Measurements from ENCODE around the gene MRLN. TPM values are rescaled to one million over a fixed set of nuclear protein-coding genes. Genes with fewer than 3 reads are reported as not detected.
"Not testable (repeated sequence)": the region's sequence is repeated elsewhere in the genome, so short reads cannot be mapped to it uniquely, and the experiment has no call there.

MRLN gene
- total RNA-seq, result not detected

DNA sequence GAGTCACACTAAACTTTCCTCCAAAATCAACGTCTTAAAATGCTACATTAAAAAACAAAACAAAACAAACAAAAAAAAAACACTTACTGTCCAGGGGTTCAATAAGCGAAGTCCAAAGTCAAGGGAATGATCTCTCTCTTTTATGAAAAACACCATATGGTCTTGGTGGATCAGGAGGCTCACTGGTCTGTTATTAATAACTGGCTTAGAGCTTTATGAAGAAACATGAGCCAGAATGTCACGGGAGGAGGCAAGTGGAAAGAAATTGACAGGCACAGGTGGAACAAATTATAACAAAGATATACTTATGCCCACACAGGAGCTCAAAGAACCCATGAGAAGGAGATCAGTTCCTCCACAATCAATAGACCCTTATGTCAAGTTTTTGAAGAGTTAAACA lies at the start of gene MRLN:
MRLN (minus strand) TSS at position 189 of the 400 bp plus-strand sequence.
- no peak for FAIRE-seq
- DNase-seq (ENCODE audit: low spot score in 2 of 2), result no peak

DNA sequence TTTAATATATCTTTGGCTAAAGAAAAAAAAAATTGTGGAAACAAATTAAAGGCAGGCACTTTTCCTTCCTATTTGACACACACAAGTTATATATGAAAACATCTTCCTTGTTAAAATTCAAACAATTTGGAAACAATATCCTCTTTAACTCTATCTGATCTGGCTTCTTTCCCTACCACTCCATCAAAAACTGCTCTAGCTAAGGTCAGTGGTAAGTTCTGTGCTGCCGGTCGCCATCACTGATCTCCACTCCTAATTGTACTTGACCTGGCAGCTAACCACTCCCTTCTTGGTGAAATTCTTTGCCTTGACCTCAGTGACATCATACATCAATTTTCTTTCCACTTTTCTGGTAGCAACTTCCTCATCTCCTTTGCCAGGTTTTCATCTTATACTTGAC lies 47.9 kb upstream of the MRLN start:
- no peak for DNase-seq (ENCODE audit: low spot score in 2 of 2)
- no peak for FAIRE-seq

DNA sequence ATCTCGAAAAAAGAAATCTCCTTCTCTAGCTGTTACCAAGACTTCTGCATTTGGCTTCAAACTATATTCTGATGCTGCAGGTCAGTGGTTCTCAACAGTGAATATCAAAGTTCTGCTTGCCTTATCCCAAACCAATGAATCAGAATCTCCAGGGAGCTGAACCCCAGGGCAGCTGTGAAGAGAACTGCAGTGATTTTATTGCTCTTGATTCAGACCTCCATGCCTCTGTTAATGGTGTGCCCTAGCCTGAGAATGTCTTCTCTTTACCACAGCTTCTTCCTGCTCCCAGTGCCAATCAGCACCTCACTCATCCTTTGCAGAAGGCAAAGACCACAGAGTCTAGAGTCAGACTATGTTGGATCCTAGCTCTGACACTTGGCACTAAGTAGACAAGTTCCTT lies 46.2 kb upstream of the MRLN start:
- FAIRE-seq, result no peak

DNA sequence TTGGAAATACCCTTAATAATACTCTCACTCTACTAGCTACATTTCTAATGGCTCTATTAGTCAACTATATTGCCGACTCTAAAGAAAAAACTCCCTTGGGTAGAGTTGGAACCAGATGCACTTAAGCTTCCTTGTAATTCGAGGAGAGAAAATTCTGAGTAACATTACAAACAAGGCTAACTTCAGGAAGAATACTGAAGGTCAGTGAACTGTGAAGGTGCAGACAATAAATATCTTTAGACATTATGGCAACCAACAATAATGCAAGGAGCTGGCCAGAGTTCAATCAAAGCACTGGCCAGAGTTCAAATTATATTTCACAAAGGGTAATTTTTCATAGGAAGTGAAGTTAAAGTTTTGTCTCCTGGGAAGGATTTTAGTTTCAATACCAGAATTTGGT lies 40.7 kb upstream of the MRLN start:
- FAIRE-seq (no peak), DNase-seq (ENCODE audit: low spot score in 2 of 2) (no peak)

More for the DNA sequence above, 46.2 kb upstream of the MRLN start:
- DNase-seq (ENCODE audit: low spot score in 2 of 2), result no peak

DNA sequence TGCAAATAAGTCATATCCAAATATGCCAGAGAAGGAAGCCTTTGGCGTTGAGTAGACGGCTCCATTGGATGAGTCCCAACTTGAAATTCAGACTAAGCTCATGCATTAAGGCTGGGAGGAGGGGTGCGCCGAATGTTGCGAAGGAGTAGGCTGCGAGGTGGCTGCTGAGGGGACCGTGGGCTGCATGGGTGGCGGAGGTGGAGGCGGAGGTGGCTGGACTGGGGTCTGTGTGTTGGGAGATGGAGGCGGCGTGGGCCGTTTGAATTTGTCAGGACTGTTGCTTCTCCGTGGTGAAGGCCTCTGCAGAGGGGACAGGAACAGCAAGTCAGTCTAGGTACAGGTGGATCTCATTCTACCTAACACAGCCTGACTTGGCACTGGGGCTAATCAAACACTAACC lies 39.6 kb upstream of the MRLN start:
- no peak for FAIRE-seq

DNA sequence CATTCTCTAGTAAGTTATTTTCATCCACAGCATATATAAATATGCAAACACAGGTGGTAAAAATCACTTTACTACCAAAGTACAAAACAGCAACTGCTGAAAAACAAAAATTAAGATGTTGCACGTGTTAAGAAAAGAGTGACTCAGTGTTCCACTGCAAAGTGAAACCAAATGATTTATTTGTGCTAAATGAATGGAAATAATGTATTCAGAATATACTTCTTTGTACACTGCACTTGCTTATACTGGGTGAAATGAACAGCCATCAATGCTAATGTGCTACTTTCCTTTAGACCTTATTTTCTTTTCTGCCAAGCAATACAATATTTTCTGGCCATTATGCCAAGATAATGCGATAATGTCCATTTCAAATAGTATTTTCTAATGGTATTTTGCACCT lies 38.3 kb upstream of the MRLN start:
- FAIRE-seq, result no peak

More for the DNA sequence above, 39.6 kb upstream of the MRLN start:
- DNase-seq (ENCODE audit: low spot score in 2 of 2), result no peak

DNA sequence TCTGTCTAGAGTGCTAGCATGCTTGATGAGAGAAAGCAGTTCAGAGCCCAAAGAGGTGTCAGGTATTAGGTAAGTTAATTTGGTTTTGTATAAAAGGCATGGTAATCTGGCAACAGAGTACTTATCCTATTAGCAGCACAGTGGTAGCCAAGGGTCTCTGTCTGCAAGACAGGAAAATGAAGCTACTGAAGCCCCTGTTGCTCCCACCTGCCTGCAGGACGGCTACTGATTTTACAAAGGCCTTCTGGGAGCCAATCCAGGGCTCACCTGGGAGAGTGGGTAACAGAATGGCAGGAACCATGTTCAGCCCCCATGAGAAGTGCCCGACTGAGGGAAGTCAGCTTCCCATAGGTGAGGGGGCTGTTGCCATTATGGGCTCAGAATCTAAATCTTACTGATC lies 36.8 kb upstream of the MRLN start:
- not testable (repeated sequence) for FAIRE-seq; DNase-seq (ENCODE audit: low spot score in 2 of 2)

More for the DNA sequence above, 38.3 kb upstream of the MRLN start:
- no peak for DNase-seq (ENCODE audit: low spot score in 2 of 2)

DNA sequence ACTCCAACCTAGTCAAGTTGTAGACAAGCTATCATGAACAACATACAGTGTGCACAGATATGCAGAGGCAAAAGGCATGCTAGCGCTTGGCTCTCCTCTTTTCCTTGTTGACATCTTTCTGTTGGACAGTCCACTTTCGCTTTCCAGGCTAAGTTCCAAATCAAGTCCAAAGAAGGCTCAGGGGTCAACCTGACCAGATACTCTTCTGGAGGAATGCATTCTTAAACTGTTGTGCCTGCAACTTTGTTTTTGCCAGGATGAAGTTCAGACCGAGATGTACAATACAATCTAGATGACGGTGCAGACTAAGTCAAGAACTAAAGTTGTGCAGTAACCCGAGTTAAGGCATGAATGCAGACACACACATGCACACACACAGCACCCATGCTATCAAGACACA lies 35.7 kb upstream of the MRLN start:
- FAIRE-seq; DNase-seq (ENCODE audit: low spot score in 2 of 2): not testable (repeated sequence)

DNA sequence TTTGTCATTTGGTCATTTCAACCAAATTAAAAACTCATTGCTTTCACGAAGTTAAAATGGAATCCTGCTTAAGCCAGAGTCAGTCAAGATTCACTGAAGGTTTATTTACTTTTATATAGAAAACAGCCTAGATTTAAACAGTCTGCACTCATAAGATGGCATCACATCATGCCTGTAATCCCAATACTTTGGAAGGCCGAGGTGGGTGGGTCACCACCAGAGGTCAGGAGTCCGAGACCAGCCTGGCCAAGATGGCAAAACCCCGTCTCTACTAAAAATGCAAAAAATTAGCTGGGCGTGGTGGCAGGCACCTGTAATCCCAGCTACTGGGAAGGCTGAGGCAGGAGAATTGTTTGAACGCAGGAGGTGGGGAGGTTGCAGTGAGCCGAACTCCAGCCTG lies 33.8 kb upstream of the MRLN start:
- DNase-seq (ENCODE audit: low spot score in 2 of 2); FAIRE-seq: not testable (repeated sequence)

DNA sequence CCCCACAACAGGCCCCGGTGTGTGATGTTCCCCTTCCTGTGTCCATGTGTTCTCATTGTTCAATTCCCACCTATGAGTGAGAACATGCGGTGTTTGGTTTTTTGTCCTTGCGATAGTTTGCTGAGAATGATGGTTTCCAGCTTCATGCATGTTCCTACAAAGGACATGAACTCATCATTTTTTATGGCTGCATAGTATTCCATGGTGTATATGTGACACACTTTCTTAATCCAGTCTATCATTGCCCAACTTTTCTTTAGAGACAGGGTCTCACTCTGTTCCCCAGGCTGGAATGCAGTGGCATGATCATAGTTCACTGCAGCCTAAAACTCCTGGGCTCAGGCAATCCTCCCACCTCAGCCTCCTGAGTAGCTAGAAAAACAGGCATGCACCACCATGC lies 32.2 kb upstream of the MRLN start:
- DNase-seq (ENCODE audit: low spot score in 2 of 2); FAIRE-seq: not testable (repeated sequence)

DNA sequence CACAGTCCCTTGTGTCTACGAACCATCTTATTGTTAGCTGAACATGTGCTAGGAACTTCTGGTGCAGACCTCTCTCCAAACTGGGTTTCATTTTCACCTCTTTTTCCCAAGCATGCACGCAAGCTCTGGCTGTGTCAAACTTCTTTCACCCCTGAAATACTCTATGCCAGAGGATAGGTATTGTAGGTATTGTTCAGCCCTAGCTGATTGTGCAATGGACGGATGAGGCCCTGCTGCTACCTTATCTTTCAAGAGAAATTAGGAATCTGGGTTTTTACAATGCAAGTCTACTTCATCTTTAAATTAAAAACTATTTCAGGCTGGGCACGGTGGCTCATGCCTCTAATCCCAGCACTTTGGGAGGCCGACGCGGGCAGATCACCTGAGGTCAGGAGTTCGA lies 28.3 kb upstream of the MRLN start:
- DNase-seq (ENCODE audit: low spot score in 2 of 2) (no peak), FAIRE-seq (no peak)

DNA sequence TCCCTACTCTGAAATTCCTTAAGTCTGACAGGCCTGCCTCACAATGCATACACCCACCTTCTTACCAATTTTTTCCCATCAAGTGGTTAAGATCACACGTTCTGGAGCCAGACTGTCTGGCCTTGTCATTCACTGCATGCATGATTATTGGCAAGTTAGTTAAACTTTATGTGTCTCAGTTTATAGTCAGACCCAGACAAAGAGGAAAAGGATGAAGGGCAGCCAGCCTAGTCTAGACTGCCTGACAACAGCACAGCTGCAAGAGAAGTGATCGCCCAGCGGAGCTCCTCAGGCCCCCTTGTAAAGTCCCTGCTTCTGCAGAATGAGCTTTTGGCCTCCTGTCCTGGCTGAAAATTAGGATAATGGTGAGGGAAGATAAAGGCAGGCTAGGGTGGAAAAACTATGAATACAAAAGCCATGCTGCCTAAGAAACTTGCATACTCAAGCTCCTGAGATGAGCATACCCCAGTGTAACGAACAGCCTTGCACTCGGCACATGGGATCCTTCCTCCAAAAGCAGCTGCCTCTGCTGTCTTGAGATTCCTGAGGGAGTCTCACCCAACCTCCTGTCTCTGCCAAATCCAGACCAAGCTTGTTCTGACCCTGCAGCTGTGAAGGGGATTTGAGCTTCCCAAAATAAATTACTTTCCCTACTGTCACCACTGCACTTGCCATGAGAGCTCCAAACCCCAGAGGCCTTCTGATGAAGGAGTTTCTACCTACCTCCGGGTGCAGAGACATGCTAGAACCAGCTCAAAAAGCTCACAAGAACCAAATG lies 26.7 kb upstream of the MRLN start:
- DNase-seq (ENCODE audit: low spot score in 2 of 2), result no peak
- FAIRE-seq, result no peak

DNA sequence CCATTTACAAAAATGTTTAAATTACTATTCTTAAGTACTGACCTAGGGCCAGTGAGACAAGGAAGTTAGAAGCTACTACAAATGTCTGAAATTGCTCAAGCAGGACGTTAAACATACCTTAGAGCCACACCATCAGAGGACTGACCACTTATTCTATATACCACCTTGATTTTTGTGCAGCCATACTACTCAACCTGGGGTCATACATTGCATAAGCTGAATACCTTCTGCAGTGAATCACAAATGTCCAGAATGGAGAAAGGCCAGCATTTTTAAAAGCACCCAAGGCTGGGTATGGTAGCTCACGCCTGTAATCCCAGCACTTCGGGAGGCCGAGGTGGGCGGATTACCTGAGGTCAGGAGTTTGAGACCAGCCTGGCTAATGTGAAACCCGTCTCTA lies 21.2 kb upstream of the MRLN start:
- FAIRE-seq, result no peak
- no peak for DNase-seq (ENCODE audit: low spot score in 2 of 2)

DNA sequence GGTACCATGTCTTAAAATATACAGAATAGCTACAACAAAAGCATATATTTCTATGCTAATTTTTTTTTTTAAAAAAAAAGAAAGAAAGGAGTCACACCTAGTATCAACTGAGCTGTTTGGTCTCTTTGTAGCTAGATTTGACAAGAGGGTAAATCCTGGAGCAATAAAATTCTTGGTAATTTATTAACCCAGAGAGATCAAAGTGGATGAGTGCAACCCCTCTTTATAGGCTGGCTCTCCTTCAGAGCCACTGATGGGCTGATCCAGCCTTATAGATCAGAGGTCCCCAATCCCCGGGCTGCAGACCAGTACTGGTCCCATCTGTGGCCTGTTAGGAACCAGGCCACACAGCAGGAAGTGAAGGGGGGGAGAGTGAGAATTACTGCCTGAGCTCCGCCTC lies 19.8 kb upstream of the MRLN start:
- no peak for FAIRE-seq

DNA sequence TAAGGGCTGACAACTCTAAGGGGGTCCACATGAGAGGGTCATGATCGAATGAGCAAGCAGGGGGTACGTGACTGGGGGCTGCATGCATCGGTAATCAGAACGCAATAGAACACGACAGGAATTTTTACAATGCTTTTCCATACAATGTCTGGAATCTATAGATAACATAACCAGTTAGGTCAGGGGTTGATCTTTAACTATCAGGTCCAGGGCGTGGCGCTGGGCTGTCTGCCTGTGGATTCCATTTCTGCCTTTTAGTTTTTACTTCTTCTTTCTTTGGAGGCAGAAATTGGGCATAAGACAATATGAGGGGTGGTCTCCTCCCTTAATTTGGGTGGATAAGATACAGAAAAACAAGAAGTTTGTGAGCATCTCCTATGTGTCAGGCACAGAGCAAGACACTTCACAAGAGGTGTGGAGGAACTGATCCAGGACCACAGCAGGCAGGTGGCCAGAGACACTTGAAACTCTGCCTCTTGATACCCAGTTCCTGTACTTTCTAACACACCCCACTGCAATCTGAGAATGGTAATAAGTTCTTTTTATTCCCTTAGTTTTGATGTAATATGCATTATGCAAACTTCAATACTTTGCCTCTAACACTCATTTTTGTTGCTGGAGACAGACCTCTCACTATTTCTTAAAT lies 18.0 kb upstream of the MRLN start:
- FAIRE-seq (no peak), DNase-seq (ENCODE audit: low spot score in 2 of 2) (no peak)

More for the DNA sequence above, 19.8 kb upstream of the MRLN start:
- no peak for DNase-seq (ENCODE audit: low spot score in 2 of 2)

DNA sequence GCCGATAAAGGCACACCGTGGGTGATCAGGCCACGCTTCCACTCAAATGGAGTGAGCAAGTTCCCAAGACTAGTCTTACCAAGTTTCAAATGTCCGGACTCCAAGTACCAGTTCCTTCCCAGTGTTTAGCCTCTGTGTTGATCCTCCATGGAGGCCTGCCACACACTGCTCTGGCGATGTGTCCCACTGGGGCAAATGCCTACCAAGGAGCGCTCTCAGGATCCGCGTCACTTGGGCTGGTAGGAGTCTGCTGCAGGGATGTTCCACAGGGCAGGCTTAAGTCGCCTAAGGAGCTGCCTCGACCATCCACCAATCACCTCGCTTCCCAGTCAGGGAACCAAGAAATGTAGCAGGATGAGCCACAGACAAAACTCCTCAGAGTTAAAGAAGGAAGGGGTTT lies 17.4 kb upstream of the MRLN start:
- DNase-seq (ENCODE audit: low spot score in 2 of 2) (no peak), FAIRE-seq (no peak)

DNA sequence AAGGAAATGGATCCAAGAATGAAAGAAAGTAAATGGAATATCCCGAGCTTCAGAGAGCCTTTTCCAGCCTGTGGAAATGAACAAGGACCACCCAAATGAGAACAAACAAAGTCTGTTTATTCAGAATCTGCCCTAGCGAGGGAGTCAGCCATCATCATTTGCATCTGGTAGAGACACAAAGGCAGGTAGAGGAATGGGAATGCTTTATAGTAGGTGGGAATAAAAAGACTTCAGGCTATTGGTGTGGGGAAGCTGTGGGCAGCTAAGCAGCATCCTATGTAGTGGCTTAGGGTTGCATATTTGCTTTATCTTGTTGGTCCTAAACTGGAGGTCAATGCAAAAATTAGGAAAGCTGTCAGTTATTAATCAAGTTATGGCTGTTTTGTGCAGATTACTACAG lies 9.2 kb upstream of the MRLN start:
- DNase-seq (ENCODE audit: low spot score in 2 of 2), result no peak
- no peak for FAIRE-seq

DNA sequence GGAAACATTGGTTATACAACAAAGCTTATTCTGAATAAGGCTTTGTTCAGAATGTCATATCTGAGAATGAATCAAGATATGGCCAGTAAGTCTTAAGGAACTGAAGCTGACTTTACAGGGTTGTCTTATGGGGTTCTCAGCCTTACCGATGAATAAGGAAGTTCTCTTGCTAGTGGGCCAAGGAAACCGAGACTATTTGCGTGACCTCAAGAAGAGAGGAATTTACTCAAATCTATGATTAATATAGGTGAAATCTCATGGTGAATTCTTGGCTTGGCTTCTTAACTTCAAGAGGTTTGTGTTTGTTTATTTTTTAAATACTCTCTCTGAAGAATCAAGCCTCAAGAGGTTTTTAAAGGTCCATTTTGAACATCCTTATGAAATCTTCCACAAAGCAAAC lies 4.7 kb upstream of the MRLN start:
- DNase-seq (ENCODE audit: low spot score in 2 of 2) (no peak), FAIRE-seq (no peak)

DNA sequence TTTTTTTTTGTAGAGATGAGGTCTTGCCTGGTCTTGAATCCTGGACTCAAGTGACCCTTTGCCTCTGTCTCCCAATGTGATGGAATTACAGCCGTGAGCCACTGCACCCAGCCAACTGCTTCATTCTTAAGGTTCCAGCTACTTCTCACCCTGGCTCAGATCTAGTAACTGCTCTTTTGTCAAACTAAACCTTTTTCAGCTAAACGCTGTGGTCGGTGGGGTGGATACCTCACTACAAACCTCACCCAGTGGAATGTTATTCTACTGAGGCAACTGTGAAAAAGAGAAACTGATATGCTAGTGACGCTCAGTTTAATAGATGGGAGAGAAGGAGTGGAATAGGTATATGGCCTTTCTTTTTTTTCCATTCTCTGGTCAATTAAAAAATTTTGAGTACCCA lies 1.7 kb upstream of the MRLN start:
- DNase-seq (ENCODE audit: low spot score in 2 of 2), result no peak
- no peak for FAIRE-seq

DNA sequence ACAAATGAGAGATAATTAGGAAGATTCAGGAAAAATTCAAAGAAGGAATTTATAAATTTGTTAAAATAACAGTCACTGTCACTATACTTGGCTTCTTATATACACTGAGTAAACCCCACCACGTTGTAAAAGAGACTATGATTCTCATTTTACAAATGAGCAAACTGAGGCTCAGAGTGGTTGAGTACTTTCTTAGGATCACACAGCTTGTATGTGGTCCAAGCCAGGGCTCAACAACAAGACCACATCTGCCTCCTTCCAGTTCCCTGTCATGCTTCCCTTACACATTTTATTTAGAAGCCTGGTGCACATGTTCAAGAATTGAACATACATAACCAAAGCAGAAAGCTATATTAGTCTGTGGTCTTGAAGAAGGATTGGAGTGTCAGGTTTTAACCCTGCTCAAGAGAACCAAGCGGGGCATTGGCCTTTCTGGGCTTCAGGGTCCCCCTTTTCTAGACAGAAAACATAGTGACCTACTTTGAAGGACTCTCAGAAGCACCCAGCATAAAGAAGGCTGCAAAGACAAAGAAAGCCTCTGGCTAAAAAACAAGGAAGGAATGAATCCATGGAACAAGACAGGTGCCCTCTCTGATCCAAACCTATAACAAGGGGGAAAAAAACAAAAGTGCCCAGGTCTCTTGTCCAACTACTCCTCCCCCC lies 846 bp downstream of the MRLN start:
- no peak for DNase-seq (ENCODE audit: low spot score in 2 of 2)
- FAIRE-seq, result no peak

DNA sequence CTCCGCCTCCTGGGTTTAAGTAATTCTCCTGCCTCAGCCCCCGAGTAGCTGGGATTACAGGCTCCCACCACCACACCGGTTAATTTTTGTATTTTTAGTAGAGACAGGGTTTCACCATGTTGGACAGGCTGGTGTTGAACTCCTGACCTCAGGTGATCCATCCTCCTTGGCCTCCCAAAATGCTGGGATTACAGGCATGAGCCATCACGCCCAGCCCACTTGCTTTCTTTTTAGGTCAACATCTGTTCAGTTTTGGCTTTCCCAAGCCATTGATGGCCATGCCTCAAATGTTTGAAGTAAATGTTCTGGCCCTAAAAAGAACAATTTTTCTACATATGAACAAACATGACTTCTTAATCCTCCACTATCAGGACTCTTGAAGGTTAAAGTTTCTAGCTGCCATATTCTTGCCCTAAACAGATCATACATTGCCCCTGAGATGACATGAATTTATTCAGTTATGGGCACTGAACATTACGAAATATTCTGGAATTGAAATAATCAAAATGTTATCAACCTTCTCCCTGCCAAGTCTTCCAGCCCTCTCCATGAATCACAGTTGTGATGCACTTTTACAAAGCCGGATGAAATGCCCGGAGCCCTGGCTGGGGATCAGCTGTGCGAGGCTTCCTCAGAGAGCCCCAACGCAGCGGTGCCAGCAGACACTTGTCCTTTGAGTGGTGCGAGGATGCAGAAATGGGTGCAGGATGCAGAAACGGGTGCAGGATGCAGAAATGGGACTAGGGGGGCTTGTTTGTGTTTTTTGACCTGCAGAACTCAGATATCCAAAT lies 2.9 kb downstream of the MRLN start:
- DNase-seq (ENCODE audit: low spot score in 2 of 2), result no peak
- no peak for FAIRE-seq

Measured in frontal cortex (tissue), 4 donors.